Myocyte (in vitro differentiated cells): Measurements from ENCODE around the gene SH3RF3. TPM values are rescaled to one million over a fixed set of nuclear protein-coding genes. Genes with fewer than 3 reads are reported as not detected.
A peak's percentile ranks its signal among the peaks of the same experiment; 100 is the strongest.

ENCODE experiments used
- DNase-seq: peaks from one replicate; pipeline ENCODE4 v3.0.0-alpha.2; 2012; ENCODE audit warnings: low read depth
- total RNA-seq: library from RNA; depleted of rRNA; stranded (reverse); fragments of >200 nt; gene quantifications from 2 replicates; pipeline ENCODE4 v1.2.3, GENCODE V29; 2014

SH3RF3 gene
- total RNA-seq, 1 donor from 2014 or later = 5.3 TPM

GRCh38 chr2:109513749-109514588, 385.0 kb downstream of the SH3RF3 start:
- peak; percentile 88 for DNase-seq

- DNase-seq = no peak
Measured at GRCh38 chr2:109514857-109515256, 385.9 kb downstream of the SH3RF3 start.

DNA sequence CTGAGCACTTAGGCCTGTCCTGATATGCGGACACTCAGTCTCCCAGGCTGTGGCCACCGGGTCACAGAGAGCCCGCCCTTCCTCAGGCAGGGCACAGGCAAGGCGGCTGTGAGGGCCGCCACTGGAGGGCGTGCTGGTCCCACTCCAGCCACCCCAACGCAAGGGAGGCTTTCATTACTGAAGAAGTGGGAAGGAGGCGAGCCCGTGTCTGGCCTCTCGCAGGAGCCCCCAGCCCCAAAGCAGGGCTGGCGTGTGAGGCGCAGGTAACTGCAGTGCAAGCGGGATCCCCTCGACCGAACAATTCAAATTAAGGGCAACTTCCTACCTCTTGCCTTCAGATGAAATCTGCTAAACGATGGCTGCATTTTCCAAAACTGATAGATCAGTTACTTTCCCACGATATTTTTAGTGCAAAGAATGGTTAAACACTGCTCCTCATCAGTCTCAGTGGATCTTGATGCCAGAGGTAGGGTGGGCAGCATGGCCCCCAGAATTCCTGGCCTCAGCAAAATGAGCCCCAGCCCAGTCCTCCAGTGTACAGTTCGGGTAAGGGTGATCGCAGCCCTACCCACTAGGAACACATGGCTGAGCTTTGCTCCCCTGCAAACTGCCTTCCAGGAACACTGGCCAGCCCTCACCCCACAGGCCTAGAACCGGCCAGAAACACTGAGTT, 387.6 kb downstream of the SH3RF3 start:
- peak; percentile 55 for DNase-seq

GRCh38 chr2:109517118-109517889, 388.3 kb downstream of the SH3RF3 start:
- DNase-seq = no peak

- DNase-seq = no peak
Measured at GRCh38 chr2:109519513-109519912, 390.5 kb downstream of the SH3RF3 start.

DNA sequence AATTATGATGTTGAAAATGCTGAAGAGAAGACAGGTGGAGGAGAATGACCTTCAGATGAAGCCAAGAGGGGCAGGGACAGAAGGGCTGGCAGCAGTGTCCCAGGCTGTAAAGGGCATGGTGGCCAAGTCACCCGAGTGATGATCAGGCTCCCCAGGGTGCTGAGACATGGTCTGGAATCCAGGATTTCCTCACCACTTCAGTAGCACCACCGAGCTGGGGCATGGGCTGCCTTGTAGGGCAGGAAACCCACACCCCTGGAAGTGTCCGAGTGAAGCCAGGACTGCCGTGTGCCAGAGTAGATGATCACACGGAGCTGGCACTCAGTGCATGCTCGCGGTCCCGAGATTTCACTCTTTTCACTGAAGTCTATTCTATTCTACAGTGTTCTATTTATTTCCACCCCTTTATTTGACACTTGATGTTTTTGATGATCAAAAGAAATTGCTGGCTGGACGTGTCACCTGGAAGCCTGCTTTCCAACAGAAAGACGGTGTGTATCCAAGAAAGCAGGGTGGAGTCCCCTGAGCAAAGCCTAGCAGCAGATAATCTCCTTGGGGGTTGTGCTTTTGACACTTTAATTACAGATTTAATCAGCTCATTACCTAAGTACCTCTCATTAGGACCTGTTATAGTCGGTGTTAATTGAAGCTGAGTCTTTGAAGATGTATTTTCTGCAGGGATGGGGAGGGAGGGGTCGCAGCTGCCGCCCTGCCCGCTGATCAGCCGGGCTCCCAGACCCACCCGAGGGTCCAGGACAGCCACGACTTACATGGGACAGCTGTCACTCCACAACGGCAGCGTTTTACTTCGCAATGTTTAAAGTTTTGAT, 392.4 kb downstream of the SH3RF3 start:
- DNase-seq = no peak

DNA sequence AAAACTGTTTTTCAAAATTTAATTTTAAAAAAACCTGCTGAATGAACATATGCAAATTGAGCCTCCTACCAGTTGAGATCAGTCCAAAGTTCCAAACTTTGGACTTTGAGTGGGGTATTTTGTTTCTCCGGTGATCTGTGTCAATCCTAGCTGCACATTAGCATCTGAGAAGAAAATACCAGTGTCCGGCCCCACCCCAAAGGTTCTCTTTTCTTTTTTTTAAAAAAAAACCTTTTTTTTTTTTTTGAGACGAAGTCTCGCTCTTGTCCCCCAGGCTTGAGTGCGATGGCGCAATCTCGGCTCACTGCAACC, 393.0 kb downstream of the SH3RF3 start:
- no peak for DNase-seq

- no peak for DNase-seq
Measured at GRCh38 chr2:109523121-109523520, 394.1 kb downstream of the SH3RF3 start.

DNA sequence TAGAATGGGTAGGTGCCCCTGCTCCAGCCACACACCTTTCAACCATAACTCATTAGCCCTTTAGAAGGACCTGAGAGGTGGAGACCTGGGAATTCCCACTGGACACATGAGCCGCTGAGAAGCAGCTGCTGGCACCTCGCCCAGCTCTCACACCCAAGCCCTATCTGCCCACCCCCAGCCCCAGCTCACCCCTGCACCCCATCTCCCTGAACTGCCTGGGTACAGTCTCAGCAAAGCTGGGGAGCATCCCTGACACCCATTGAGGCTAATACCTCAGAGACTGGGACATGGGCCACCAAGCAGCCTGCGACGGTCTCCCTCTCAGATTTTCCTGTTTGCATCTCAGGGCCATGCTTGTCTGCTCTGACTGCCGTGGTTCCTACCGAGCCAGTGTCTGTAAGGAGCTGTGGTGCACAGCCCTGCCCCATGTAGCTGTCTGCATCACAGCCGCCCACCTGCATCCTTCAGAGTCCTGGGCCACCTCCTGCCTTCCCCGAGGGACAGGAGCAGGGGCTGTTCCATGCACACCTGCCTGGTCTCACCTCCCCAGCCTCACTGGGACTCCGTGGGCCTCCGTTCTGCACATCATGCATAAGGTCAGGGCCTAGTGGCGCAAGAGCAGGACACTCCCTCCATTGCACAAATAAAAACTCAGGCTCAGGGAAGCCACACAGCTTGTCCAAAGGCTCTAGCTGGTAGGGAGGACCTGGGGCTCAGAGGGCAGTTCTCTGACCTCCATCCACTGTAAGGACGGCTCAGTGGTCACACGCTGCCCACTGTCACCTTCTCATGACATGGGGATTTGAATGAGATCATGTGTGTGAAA, 394.7 kb downstream of the SH3RF3 start:
- no peak for DNase-seq

DNA sequence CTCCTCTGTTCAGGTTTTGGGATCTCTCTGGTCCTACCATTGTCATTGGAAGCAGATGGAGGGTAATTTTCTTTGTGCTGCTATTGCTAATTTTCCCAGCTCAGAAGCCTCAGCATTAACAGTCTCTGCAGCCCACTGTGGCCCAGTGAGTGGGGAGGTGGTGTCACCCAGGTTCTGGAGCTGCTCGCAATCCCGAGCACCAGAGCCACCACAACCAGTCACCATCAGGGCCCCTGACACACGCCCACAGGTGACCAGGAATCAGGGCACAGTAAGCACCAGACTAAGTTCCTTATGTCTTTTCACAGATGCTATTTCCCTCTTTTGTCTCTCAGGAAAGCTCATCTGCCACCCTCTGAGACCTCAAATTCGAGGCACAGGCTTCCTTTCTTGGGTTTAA, 396.8 kb downstream of the SH3RF3 start:
- DNase-seq = no peak

DNA sequence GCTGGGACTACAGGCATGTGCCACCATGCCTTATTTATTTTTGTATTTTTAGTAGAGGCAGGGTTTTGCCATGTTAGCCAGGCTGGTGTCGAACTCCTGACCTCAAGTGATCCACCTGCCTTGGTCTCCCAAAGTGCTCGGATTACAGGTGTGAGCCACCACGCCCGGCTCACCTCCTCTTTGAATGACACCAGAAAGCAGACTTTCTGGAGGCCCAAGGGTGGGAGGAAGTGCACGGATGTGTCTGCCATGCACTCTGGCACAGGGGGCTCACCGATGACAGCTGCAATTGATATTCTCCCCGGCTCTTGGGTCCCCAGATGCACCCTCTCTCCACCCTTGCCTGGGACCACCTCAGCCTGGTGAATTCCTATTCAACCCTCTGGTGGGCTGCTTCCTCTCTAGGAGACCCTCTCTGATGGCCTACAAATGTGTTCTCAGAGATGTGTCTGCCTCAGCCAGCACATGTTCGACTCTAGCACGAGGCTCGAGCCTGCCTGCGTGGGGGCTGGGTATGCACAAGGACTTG, 397.5 kb downstream of the SH3RF3 start:
- no peak for DNase-seq

DNA sequence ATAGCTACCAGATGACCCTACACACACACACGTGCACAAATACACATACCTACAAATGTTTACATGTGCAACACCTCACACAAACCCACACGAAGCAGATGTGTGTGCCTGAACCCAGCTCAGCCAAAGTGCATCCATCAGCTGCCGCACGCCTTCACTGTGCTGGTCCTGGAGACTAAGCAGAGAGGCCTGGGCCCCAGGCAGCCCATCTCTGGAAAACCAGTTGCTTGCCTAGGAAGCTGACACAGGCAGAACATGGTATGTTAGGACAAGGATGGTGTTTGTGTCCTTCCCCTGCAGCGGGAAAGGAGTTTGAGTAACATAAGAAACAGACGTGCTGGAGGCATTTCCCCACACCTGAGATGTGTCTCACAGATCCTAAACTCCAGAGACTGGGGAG, 398.1 kb downstream of the SH3RF3 start:
- no peak for DNase-seq

GRCh38 chr2:109527846-109528705, 399.1 kb downstream of the SH3RF3 start:
- peak; percentile 57 for DNase-seq

DNA sequence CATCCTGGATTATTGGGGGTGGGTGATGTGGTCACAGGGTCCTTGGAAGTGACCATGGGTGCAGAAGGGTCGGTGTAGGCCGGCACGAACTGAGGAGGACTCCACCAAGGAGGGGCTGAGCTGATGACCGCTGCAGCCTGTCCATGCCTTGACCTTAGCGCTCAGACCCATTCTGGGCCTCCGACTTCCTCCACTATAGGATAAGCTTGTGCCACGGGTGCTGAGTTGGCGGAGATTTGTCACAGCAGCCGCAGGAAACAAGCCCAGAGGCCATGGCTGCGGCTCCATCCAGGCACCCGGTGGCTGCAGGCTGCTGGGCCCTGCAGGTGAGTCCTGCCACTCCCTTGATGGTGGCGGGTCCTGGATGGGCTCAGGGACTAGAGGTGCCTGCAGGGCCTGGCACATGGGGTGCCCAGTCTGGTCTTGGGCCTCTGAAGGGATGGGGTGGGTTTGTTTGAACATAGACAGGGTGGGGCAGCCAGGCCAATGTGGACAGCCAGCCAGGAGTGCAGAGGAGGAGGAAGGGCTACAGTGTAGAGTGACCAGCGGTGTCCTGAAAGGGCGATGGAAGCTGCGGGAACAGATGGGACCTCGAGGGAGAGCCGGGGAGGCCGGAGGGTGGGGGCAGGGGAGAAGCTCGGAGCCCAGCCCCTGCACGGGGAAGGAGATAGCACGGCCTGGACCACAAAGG, 400.0 kb downstream of the SH3RF3 start:
- DNase-seq = no peak

- DNase-seq = peak; percentile 55
Measured at GRCh38 chr2:109529532-109530449, 400.8 kb downstream of the SH3RF3 start.

- no peak for DNase-seq
Measured at GRCh38 chr2:109530712-109531111, 401.7 kb downstream of the SH3RF3 start.

- no peak for DNase-seq
Measured at GRCh38 chr2:109531221-109531620, 402.2 kb downstream of the SH3RF3 start.
